Muscle layer of colon (tissue), 2 donors: ENCODE results near the gene CENPN.
A peak's percentile ranks its signal among the peaks of the same experiment; 100 is the strongest.

ENCODE experiments used
- H3K27ac ChIP-seq: one replicate; pipeline ENCODE4 v1.7.0; 2013; ENCODE audit warnings: low read depth, mild to moderate bottlenecking, low read length, moderate library complexity
- H3K27me3 ChIP-seq, 2 donors: one replicate each; pipeline ENCODE4 v1.7.0; 2013; ENCODE audit warnings: low read length in 2 of 2, mild to moderate bottlenecking in 2 of 2; ENCODE audit not compliant: insufficient read depth in 2 of 2, control insufficient read depth in 1 of 2
- H3K36me3 ChIP-seq: one replicate; pipeline ENCODE4 v1.7.0; 2013; ENCODE audit warnings: mild to moderate bottlenecking, low read length; ENCODE audit not compliant: insufficient read depth
- H3K4me1 ChIP-seq: one replicate; pipeline ENCODE4 v1.7.0; 2013; ENCODE audit warnings: mild to moderate bottlenecking, low read length; ENCODE audit not compliant: insufficient read depth
- H3K4me3 ChIP-seq, 2 donors: one replicate each; pipeline ENCODE4 v1.7.0; 2013; ENCODE audit warnings: low read length in 2 of 2, low read depth in 1 of 2, mild to moderate bottlenecking in 1 of 2, moderate library complexity in 1 of 2
- H3K9ac ChIP-seq: one replicate; pipeline ENCODE4 v1.7.0; 2013; ENCODE audit warnings: low read length
- H3K9me3 ChIP-seq: one replicate; pipeline ENCODE4 v1.7.0; 2013; ENCODE audit warnings: mild to moderate bottlenecking, low read length
- donor health status: abdominal sarcoma.
- donor health status: Adenocarcinoma of cecum.

CENPN gene

DNA sequence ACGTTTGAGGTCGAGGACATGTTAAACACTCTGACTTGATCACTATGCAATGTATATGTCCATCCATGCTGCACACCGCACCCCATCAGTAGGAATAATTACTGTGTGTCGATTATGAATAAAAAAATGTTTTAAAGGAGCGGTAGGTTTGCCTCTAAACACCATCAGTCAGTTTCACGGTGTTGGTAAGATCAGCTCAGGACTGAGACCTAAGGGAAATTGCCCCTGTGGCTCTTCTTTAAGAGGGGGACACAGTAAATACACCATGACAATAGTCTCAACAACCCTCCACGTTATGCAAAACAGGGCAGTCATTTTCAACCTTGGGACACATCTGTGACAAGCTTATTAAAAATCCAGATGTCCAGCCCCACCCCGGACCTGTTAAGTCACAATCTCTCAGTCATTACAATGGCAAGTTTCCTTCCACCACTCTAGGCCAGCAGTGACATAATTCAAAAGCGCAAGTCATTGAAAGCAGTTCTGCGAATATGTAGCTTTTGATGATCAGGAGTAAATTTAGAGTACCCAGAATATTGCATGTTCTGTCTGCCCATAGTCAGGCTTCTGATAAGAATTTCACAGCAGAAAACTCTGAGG, 29.8 kb downstream of the CENPN start:
- no peaks in the 10 kb centered on the region for H3K27me3 ChIP-seq
- H3K27ac ChIP-seq, result peak overlapping the region; percentile 60
- peak overlapping the region; percentile 54 to 79 for H3K4me3 ChIP-seq
- peaks cover 6% of the 10 kb centered on the region for H3K36me3 ChIP-seq
- peak overlapping the region; percentile 59 for H3K9ac ChIP-seq
- peaks cover 17% of the 10 kb centered on the region for H3K4me1 ChIP-seq
- H3K9me3 ChIP-seq, result no peaks in the 10 kb centered on the region

DNA sequence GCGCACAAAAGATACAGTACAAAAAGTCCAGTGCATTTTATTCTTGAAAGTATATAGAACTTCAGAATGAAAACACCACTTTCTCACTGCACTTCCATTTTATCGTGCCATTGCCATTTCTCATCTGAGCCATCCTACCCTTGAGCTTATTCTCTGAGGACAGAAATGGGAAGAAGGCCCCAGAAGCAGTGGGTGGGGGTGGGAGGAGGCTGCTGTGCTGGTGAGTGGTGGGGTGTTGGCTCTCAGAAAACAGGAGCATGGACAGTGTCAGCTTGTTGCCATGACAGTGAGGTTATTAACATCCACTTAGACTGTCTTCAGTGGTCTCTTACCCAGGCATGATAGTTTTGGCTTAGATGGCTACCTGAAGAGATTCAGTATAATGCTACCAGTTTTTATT, 33.1 kb downstream of the CENPN start:
- Histone ChIP-seq H3K27ac (no peak overlapping the region), H3K9ac (no peak overlapping the region)

DNA sequence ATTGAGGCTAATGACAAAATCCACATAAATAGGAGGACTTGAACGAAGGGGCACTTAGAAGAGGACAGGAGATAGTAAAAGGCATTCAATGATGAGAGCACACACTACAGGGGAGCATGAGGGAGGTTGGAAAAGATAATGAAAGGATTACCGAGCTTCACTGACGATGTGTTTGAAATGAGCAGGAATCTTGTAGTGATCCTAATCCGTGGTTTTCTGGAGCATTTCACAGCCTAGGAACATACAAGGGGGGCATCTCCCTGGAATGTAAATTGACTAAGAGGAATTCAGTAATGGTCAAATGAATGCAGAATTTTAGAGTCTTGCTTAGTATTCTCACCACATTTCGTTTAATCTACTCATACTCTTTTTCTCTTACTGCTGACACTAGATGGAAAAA, 33.8 kb downstream of the CENPN start:
- H3K27me3 ChIP-seq, result no peaks in the 10 kb centered on the region
- H3K36me3 ChIP-seq, result peaks cover 43% of the 10 kb centered on the region
- peaks cover 17% of the 10 kb centered on the region for H3K4me1 ChIP-seq
- H3K4me3 ChIP-seq, result no peak overlapping the region
- H3K9me3 ChIP-seq, result no peaks in the 10 kb centered on the region
- H3K27ac ChIP-seq, result no peak overlapping the region
- no peak overlapping the region for H3K9ac ChIP-seq

More for the DNA sequence above, 33.1 kb downstream of the CENPN start:
- Histone ChIP-seq H3K4me3 (no peak overlapping the region), H3K27me3 (no peaks in the 10 kb centered on the region), H3K4me1 (peaks cover 17% of the 10 kb centered on the region), H3K9me3 (no peaks in the 10 kb centered on the region), H3K36me3 (peaks cover 37% of the 10 kb centered on the region)

DNA sequence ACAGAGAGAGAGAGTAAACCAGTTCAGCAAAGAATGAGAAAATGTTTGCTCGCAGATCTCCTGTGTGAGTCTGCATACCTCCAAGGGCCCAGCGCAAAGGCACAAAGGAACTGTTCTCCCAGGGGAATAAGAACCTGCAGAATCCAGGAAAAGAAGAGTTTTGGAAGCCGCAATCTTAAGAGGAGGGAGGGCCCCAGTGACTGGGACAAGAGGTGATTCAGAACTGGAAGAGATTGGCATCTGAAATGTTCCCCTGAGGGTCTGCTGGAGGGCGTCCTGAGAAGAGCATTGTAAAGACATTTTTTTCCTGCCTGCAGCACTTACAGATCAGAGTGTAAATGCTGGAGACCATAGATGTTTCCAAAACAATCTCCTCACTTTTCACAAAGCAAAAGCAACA, 34.7 kb downstream of the CENPN start:
- Histone ChIP-seq H3K9ac (no peak overlapping the region), H3K36me3 (peaks cover 43% of the 10 kb centered on the region), H3K4me1 (peaks cover 14% of the 10 kb centered on the region), H3K9me3 (no peaks in the 10 kb centered on the region), H3K27ac (no peak overlapping the region), H3K27me3 (no peaks in the 10 kb centered on the region), H3K4me3 (no peak overlapping the region)

DNA sequence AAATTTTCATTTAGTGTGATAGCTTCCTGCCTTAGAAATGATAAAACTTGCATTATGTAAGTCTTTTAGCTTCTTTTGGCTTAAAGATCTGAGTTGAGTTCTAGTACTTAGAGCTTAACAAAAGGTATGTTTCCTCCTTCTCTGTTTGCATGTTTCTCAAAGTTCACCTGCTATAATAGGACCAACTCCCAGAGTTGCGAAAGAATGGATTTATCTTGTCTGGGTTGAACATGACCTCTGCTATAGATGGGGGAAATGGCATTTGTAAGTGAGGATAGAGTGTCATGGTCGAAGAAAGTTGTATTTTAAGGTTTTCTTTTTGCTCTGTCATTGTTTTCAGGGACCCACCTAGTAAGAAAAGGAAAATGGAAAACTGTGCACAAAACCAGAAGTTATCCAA, 35.8 kb downstream of the CENPN start:
- H3K9ac ChIP-seq, result no peak overlapping the region
- peaks cover 3% of the 10 kb centered on the region for H3K4me1 ChIP-seq
- no peak overlapping the region for H3K4me3 ChIP-seq
- no peak overlapping the region for H3K27ac ChIP-seq
- H3K27me3 ChIP-seq, result no peaks in the 10 kb centered on the region
- H3K9me3 ChIP-seq, result no peaks in the 10 kb centered on the region
- H3K36me3 ChIP-seq, result peaks cover 43% of the 10 kb centered on the region

DNA sequence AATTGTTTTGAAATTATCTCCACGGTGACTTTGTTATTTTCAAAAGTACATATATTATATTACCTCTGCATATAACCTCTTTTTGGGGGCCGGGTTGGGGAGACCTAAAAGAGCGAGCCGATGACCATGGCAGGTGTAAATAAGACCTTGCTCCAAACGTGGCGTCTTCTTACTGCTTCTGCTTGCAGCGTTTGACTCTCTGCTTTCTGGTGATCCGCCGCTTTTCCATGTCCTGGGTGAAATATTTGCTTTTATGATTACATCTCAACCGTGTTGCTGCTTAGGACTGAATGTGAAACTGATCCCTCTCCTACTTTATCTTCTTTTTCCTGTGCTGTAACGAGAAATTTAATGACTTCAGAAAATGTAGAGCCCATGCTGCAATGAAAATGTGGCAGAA, 46.7 kb downstream of the CENPN start:
- H3K9ac ChIP-seq, result no peak overlapping the region
- no peaks in the 10 kb centered on the region for H3K36me3 ChIP-seq
- no peak overlapping the region for H3K27ac ChIP-seq
- H3K27me3 ChIP-seq, result no peaks in the 10 kb centered on the region
- no peaks in the 10 kb centered on the region for H3K9me3 ChIP-seq
- no peak overlapping the region for H3K4me3 ChIP-seq
- H3K4me1 ChIP-seq, result no peaks in the 10 kb centered on the region

DNA sequence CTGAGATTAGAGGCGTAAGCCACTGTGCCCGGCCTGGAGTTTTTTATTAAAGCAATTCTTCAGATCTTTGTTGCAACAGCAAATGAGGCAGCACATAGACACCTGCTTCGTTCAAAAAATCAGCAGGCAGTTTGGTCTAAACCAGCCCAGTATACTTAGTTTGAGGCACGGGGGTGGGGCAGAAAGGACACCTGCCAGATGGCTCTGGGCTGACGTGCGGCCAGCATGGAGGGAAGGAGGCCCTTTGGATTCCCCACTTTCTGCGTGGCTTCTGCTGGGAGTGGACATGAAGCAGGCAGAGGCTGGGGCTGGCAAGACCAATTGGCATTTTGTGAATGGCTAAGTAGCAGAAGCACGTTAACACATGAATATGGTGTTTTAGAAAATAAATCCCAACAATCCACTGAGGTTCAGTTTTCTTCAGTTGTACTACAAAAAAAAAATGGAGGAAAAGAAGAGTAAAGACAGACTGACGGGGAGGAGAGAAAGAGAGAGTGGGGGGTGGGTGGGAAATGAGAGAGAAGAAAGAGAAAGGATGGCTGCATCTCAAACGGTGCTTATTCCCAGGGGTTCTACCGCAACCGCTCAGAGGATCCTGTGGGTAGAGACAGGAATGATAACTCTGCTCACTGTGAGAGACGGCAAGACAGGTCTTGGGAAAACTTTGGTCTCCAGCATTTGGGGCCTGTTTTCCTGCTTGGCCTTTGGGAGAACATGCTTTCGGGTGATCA, 53.7 kb downstream of the CENPN start:
- H3K4me3 ChIP-seq, result no peak overlapping the region
- no peaks in the 10 kb centered on the region for H3K4me1 ChIP-seq
- H3K27ac ChIP-seq, result no peak overlapping the region
- H3K27me3 ChIP-seq, result no peaks in the 10 kb centered on the region
- no peaks in the 10 kb centered on the region for H3K36me3 ChIP-seq
- no peak overlapping the region for H3K9ac ChIP-seq
- H3K9me3 ChIP-seq, result no peaks in the 10 kb centered on the region

DNA sequence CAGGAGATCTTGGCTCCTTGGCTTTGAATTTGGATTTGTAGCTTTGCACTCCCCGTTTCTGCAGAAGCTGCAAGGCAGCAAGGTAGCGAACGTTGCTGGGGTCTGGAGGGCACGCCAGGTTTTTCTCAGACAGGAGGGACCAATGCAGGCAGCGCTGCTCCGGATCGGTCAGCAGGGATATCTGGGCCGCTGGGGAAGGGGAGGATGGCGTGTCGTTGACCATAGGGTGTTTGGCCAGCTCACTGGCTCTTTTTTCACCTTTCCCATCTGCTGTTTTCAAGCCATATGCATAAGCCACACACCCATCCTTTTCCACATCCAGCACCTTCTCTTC, 54.3 kb downstream of the CENPN start:
- no peaks in the 10 kb centered on the region for H3K36me3 ChIP-seq
- H3K27me3 ChIP-seq, result no peaks in the 10 kb centered on the region
- no peaks in the 10 kb centered on the region for H3K9me3 ChIP-seq
- H3K27ac ChIP-seq, result no peak overlapping the region
- H3K4me1 ChIP-seq, result no peaks in the 10 kb centered on the region
- no peak overlapping the region for H3K4me3 ChIP-seq
- no peak overlapping the region for H3K9ac ChIP-seq

DNA sequence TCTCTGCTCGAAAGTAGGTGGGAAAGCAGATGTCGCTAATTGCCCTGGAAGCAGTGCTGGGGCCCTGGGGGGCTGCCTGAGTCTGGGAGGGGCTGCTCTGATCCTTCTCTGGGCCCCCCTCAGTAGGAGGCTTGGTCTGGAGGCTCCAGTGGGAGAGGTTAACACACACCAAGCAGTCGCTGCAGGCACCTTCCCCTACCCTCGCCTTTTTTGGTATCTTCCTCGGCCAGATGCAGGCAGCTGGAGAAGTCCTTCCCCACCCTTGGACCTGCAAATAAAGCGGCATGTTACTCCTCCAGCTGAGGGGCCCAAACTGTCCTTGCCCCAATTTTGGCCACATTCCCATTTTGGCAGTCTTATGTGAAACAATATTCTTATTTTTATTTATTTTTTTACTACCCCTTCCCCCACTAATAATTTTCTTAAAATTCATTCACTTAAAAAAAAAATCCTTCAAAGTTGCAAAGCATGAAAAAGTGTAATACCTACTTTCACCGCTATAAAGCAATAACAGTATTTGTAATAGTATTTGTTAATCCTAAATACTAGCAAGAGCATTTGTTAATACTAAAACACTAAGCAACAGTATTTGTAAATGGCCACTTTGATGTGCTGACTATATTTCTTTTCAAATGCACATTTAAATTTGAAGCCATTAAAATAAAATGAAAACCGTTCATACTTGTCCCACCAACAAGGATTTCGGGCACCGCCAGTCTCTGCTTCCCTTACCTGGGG, 55.0 kb downstream of the CENPN start:
- Histone ChIP-seq H3K4me1 (no peaks in the 10 kb centered on the region), H3K27ac (no peak overlapping the region), H3K36me3 (no peaks in the 10 kb centered on the region), H3K27me3 (no peaks in the 10 kb centered on the region), H3K4me3 (no peak overlapping the region), H3K9me3 (no peaks in the 10 kb centered on the region), H3K9ac (no peak overlapping the region)

DNA sequence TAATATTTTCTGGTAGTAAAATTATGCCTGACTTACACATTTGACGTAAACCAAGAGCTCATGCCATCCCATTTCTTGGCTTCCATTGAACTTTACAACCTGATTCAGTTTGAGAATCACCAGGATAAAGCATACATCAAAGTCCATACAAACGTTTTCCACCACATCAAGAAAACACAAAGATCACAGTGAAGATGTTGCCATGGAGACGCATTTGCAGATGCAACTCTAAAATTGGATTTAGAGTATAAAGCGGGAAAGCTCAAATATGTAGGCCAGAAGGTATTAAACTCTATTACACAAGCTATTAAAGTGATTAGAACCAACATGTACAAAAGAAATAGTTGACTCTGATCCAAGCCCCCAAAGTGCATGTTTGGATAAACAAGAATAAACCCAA, 59.7 kb downstream of the CENPN start:
- H3K9ac ChIP-seq, result no peak overlapping the region
- H3K36me3 ChIP-seq, result no peaks in the 10 kb centered on the region
- H3K27me3 ChIP-seq, result no peaks in the 10 kb centered on the region
- H3K4me3 ChIP-seq, result no peak overlapping the region
- no peaks in the 10 kb centered on the region for H3K9me3 ChIP-seq
- no peak overlapping the region for H3K27ac ChIP-seq
- H3K4me1 ChIP-seq, result no peaks in the 10 kb centered on the region

DNA sequence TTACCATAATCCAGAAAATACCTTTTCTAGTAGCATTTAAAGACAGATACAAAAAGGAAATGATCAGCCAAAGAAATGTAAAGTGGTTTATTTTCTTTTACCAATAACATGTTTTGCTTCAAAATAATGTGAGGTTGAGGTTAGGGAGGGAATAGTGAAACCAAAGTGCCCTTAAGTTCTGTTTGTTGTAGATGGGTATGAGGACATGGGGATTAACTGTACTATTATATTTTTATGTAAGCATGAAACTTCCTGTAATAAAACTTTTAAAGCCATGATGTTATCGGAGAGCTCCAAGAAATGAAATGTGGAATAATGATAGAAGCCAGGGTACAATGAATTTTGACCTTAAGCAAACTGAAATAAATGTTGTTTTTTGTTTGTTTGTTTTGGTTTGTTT, 60.2 kb downstream of the CENPN start:
- Histone ChIP-seq H3K9me3 (no peaks in the 10 kb centered on the region), H3K9ac (no peak overlapping the region), H3K4me3 (no peak overlapping the region), H3K4me1 (no peaks in the 10 kb centered on the region), H3K27me3 (no peaks in the 10 kb centered on the region), H3K36me3 (no peaks in the 10 kb centered on the region), H3K27ac (no peak overlapping the region)
